ENCODE data around the gene LACRT. TPM values are rescaled to one million over a fixed set of nuclear protein-coding genes. Genes with fewer than 3 reads are reported as not detected.

Gene LACRT
- total and polyA plus RNA-seq, 2 of the 4 experiments (the other 2 are of a cell fraction), result not detected

DNA sequence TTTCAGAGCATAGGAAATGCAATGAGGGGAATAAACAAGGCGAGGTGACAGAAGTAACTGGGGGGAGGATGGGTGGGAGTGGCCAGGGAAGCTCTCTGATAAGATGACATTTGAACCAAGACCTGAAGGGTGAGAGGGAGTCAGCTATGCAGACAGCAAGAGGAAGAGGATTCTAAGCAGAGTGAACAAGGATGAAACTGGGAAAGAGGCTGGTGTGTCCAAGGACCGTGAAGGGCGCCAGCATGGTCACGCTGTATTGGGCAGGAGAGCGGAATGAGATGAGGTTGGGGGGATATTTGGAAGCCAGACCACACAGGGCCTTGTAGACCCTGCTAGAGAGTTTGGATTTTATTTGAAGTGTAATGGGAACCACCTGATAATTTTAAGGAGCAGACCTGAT lies 35.7 kb downstream of the LACRT start:
- Histone ChIP-seq H2AK5ac (ENCODE audit: low read depth, low read length) (no peak overlapping the region), H2BK15ac (ENCODE audit: low read depth, low read length) (no peak overlapping the region), H2AFZ (replicated peaks; ENCODE audit: low read length, poor library complexity) (no peak overlapping the region), H3K14ac (replicated peaks; ENCODE audit: low read depth, low read length) (no peak overlapping the region), H2BK20ac (ENCODE audit: low read depth, low read length) (no peak overlapping the region), H4K5ac (ENCODE audit: low read depth, low read length) (no peak overlapping the region), H3K18ac (ENCODE audit: low read depth, low read length) (no peak overlapping the region), H3K79me1 (ENCODE audit: low read depth in 1 of 2, low read length in 2 of 2) (no peaks in the 10 kb centered on the region), H3K4me3 (ENCODE audit: insufficient read depth, low read depth, low read length) (no peak overlapping the region), H3K27me3 (ENCODE audit: control insufficient read depth, insufficient read depth, low read length) (peaks cover 3% of the 10 kb centered on the region; the same call in 1 of the 2 replicates), H3K4me1 (ENCODE audit: control insufficient read depth, insufficient read depth, low read length) (no peaks in the 10 kb centered on the region), H2BK120ac (ENCODE audit: low read depth, low read length) (no peak overlapping the region), H4K91ac (ENCODE audit: insufficient read depth, low read depth, low read length) (no peak overlapping the region), H3K9ac (ENCODE audit: low read depth, low read length) (no peak overlapping the region), H3K36me3 (ENCODE audit: control insufficient read depth, insufficient read depth, low read length) (no peaks in the 10 kb centered on the region), H3K23ac (ENCODE audit: low read depth, low read length) (no peak overlapping the region), H3K4ac (ENCODE audit: low read depth, low read length) (no peak overlapping the region), H3K4me2 (ENCODE audit: low read depth, low read length) (no peak overlapping the region), H3K27ac (ENCODE audit: insufficient read depth, low read length) (no peak overlapping the region), H2BK5ac (ENCODE audit: low read depth, low read length, poor library complexity, severe bottlenecking) (no peak overlapping the region), H3K56ac (ENCODE audit: extremely low read depth, insufficient read depth, low read length) (no peak overlapping the region), H4K20me1 (ENCODE audit: insufficient read depth, low read length) (no peaks in the 10 kb centered on the region), H4K8ac (ENCODE audit: low read depth in 2 of 2, low read length in 2 of 2) (no peak overlapping the region), H3K9me3 (ENCODE audit: control insufficient read depth, insufficient read depth, low read length) (no peaks in the 10 kb centered on the region), H2AK9ac (replicated peaks; ENCODE audit: low read depth, low read length, poor library complexity) (no peak overlapping the region), H3K9me1 (ENCODE audit: insufficient read depth, low read length) (no peaks in the 10 kb centered on the region)
- ChIA-PET CTCF (interaction anchor here (0.7 to 1.0 kb wide), 2 partner anchors 19 to 428 kb away, joined by 3 read pairs; no protein-coding TSS in a partner anchor), POLR2A (ENCODE audit: unreplicated experiment) (no interaction called here)
- BruUV-seq (replicated peaks), result no TSS peak
- WGBS, 2 experiments (ENCODE audit: extremely low coverage in 2 of 2, insufficient read length in 1 of 2), result 59% methylated on average over 4 of the region's 5 CpGs; no CpG with 5 or more reads in 1 of the 2 experiments
- dilution Hi-C loops (cut with HindIII; ENCODE audit: low sequenced_read_pairs, unreplicated experiment) (no loop called here), in situ Hi-C loops (cut with MboI; ENCODE audit: low sequenced_read_pairs) (no loop called here), intact Hi-C loops (cut with micrococcal nuclease) (no loop called here)
- no peak for TF ChIP-seq CHD1 (IDR thresholded peaks at IDR 0.05; ENCODE audit: low read depth, low read length)
- TF ChIP-seq FOS (IDR thresholded peaks at IDR 0.05; ENCODE audit: low read depth, low read length), result no peak
- no peak for TF ChIP-seq MAFK (IDR thresholded peaks at IDR 0.05; ENCODE audit: low read depth, low read length)
- ATAC-seq (ENCODE audit: low read depth) (no peak), DNase-seq (no peak)
